HepG2 (cell line): Measurements from ENCODE around the gene IFIT1B.

Experiments used
- CBFB ChIP-seq: sonication (generic); formaldehyde crosslinking; IDR thresholded peaks from 2 replicates; pipeline ENCODE4 v1.4.0; 2020; ENCODE audit warnings: missing genetic modification reagents
- FIP1L1 ChIP-seq: fragments of 200-400 bp; formaldehyde crosslinking; IDR thresholded peaks from 2 replicates; pipeline ENCODE4 v1.6.1; 2018; ENCODE audit warnings: low read depth, mild to moderate bottlenecking, low read length, moderate library complexity, borderline replicate concordance; ENCODE audit not compliant: insufficient read depth

DNA sequence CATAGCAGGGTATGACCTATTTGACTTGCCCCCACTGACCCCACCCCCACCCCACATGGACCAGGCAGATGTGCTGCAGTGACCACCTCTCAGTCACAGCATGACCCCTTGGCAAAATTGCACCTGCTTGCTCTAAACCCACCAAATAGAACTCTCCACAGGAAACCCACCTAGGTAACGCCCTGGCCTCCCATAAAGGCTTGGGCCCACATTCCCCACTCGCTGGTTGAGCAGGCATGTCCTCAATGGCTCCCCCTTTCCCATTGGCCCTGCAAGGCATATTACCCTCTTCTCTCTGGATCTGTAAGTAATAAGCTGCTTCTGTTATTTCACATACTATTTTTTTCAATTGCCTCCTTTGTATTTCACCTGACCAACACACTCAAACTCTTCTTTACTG, 17.3 kb downstream of the IFIT1B start:
- no peak for TF ChIP-seq CBFB
- no peak for TF ChIP-seq FIP1L1
